Measurements from ENCODE around the gene KLHL2. TPM values are rescaled to one million over a fixed set of nuclear protein-coding genes. Genes with fewer than 3 reads are reported as not detected.

Gene KLHL2
- total and polyA plus RNA-seq, 2 of the 13 experiments (the other 11 are each of a cell fraction or from before 2014, with no cell fraction given): 9.2 to 17.6 TPM

- no peak for TF ChIP-seq BATF2 (CRISPR knock-in tag; IDR thresholded peaks at IDR 0.05)
- no peak for TF ChIP-seq ZSCAN20 (CRISPR knock-in tag; IDR thresholded peaks at IDR 0.05; ENCODE audit: borderline replicate concordance)
- TF ChIP-seq SSRP1 (CRISPR knock-in tag; IDR thresholded peaks at IDR 0.05): no peak
- no peak for TF ChIP-seq ETS1 (CRISPR knock-in tag; IDR thresholded peaks at IDR 0.05)
- TF ChIP-seq GZF1 (CRISPR knock-in tag; IDR thresholded peaks at IDR 0.05): 0 out of 2 replicates have a peak, but pooled peaks have one; percentile 31
- TF ChIP-seq ZFY (CRISPR knock-in tag; IDR thresholded peaks at IDR 0.05): no peak
- TF ChIP-seq SIX4 (CRISPR knock-in tag; IDR thresholded peaks at IDR 0.05): peak; percentile 96
- peak; percentile 89 for TF ChIP-seq RARA (CRISPR knock-in tag; IDR thresholded peaks at IDR 0.05)
- no peak for TF ChIP-seq ZNF598 (CRISPR knock-in tag; IDR thresholded peaks at IDR 0.05; ENCODE audit: borderline replicate concordance)
- TF ChIP-seq ATF4 (CRISPR knock-in tag; IDR thresholded peaks at IDR 0.05): peak in 1 of 2 experiments; percentile 95; a peak in 2 of 4 replicates
- TF ChIP-seq ZNF318 (CRISPR knock-in tag; IDR thresholded peaks at IDR 0.05): no peak
- 0 out of 2 replicates have a peak, but pooled peaks have one; percentile 39 for TF ChIP-seq ZNF780A (CRISPR knock-in tag; IDR thresholded peaks at IDR 0.05)
- TF ChIP-seq HMGA1 (CRISPR knock-in tag; conservative IDR thresholded peaks at IDR 0.05): no peak
- peak; percentile 61; the same call in 1 of the 2 replicates for TF ChIP-seq ZNF784 (CRISPR knock-in tag; IDR thresholded peaks at IDR 0.05; ENCODE audit: borderline replicate concordance)
- TF ChIP-seq NCOR1 (IDR thresholded peaks at IDR 0.05; ENCODE audit: borderline replicate concordance, low read length): peak; percentile 91
Observed at GRCh38 chr4:165369522-165369921, 162.2 kb downstream of the KLHL2 start (continued).
